ENCODE data around the gene NHLRC4.

NHLRC4 gene

GRCh38 chr16:531494-532125 lies 35.2 kb upstream of the NHLRC4 start:
- no peak for DNase-seq

- no peak for DNase-seq
These were observed 33.2 kb upstream of the NHLRC4 start for GRCh38 chr16:533391-534123.

- no peak for DNase-seq
These were observed 32.7 kb upstream of the NHLRC4 start for GRCh38 chr16:534135-534534.

- no peak for DNase-seq
These were observed 31.9 kb upstream of the NHLRC4 start for GRCh38 chr16:534856-535445.

DNA sequence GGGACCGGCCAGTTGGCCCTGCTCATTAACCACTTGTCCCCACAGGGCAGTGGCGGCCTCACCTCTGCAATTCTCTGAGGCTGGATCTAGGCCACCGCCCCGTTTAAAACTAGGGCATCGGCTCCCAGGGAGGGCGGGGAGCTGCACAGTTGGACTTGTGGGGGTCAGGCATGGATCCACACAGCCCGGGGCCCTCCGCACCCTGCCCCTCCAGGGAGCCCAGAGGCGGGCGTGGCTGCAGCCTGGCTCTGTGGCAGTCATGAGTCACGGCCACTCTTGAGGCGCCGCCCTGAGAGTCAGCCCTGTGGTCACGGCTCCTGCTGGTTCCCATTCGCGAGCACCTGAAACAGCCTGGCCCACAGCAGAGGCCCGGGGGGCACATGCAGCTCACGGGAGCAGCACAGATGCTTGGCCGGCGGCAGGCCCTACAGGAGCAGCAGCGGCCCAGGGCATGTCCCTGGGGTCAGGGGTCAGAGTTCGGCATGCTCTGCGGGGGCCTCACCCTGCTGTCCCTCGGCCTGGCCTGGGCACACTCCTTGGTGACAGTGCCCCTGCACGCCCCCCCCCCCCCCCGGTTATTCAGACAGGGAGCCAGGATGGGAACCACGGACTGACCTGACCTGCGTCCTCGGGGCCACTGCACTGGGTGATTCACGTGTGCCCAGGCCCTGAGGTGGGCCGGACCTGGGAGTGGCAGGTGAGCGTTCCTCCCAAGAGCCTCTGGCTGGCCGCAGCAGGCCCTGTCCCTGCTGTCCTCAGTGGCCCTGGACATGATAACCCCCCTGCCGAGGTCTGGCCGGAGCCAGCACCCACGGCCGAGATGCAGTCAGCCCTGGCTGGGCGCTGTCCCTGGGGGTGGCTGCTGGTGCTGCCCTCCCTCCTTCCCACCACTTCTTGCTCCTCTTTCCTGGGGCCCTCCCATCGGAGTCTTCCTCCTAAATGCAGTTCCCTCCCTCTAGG lies 31.1 kb upstream of the NHLRC4 start:
- DNase-seq, result no peak

GRCh38 chr16:536746-537145 lies 30.1 kb upstream of the NHLRC4 start:
- no peak for DNase-seq

DNA sequence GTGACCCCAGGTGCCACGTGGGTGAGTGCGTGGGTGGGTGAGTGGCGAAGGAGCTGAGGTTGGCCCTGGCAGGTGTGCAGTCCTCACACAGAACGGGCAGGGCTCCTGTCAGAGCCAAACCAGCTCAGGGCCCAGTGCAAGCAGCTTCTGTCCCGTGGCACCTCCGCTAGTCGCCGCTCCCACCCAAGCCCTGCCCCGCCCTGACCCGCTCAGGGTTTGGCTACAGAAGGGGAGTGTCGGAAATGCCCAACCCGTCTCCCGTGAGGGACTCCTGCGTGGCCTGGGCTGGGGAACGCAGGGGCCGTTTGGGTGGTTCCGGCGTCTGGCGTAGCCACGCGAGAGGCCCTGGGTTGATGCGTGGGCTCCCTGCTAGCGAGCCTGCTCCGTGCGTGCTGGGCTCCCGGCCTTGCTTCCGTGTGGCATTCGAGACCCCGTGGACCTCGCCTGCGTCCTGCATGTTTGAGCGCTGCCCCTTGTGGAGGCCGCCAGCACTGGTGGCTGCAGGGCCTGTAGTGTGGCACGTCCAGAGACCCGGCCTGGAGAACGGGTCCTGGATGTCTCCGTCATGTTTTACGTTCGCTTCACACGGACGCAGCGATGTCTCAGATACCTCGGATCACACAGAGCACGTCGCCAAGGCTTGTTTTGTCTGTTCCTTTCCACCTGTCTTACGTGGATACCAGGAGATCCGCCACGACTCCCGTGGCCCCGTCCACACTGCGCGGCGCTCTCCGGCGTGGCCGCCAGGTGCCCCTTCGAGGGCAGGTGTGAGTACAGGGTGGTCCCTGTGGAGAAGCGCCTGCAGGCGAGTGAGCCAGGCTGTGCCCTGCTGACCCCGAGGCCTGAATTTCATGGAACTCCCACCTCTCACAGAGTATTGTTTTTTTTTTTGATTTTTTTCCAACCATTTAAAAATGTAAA lies 29.1 kb upstream of the NHLRC4 start:
- DNase-seq, result no peak

GRCh38 chr16:539901-540530 lies 26.8 kb upstream of the NHLRC4 start:
- DNase-seq, result no peak

DNA sequence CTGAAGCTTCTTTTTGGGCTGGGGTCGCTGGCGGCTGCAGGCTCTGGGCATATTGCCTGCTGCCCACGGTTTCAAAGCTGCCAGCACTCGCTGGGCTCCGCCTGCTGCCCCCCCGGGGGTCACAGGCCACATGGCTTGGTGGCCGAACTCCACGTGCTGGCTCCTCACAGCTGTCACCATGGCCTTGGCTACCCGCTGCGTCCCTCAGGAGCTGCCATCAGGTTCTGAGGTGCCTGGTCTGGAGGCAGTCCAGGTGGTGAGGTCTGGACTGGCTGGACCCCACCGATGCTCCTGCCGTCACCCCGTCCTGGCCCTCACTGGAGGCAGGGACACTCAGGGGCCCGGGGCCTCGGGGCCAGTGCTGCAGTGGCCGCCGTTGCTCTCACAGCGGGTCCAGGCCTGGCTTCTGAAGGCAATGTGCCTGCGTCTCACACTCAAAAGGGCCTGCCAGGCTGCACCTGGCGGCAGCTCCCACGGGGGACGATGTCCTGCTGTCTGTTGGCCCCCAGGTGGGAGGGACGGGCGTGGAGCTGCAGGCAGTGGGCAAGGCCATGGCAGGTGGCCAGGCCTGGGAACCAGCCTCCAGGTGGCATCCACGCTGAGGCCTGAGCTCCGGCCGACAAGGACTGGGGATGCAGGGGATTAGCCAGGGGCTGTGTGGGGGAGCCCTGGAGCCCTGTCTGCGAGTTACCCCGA lies 26.0 kb upstream of the NHLRC4 start:
- no peak for DNase-seq

DNA sequence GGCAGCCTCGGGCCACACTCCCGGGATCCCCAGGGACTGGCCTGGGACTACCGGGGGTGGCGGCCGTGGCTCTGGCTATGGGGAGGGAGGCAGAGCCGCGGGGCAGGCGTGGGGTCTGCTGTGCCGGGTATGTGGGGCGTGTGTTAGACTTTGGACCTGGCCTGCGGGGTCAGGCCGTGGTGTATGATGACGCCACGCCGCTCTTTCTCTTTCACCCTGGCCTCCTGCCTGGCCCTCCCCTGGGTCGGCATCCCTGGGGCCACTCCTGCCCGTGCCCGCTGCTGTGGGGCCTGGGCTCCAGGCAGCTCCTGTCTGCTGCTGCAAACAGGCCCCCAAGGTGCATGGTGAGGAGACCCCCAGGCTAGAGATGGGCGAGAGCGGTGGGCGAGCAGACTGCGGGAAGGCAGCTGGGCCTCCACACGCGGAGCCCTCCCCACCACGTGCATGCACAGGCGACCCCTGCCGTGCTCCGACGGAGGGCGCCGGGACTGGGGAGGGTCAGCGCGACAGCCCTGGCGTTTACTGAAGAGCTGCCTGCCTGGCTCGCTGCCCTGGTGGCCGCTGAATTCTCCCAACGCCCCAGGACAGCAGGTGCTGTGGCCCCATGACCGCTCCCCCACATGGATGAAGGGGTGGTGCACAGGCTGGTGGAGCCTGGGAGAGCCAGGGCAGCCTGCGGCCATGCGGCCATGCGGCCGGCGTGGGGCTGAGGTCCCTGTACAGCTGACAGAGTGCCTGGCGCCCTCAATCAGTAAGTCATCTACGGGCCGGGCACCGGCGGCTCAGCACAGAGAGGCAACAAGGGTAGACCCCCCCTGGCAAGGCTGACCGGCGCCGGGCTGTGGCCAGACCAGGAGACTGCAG lies 23.3 kb upstream of the NHLRC4 start:
- DNase-seq, result no peak

DNA sequence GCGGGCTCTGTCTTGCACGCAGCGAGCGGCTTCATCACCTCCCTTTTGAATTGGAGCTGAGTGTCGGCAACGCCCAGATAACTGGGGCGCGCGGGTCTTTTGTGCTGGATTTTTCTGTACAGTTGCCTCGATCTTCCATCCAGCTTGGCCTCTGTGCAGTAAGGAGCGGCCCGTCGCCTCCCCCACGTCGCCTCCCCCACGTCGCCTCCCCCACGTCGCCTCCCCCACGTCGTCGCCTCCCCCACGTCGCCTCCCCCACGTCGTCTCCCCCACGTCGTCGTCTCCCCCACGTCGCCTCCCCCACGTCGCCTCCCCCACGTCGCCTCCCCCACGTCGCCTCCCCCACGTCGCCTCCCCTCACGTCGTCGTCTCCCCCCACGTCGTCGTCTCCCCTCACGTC lies 22.3 kb upstream of the NHLRC4 start:
- DNase-seq, result no peak

DNA sequence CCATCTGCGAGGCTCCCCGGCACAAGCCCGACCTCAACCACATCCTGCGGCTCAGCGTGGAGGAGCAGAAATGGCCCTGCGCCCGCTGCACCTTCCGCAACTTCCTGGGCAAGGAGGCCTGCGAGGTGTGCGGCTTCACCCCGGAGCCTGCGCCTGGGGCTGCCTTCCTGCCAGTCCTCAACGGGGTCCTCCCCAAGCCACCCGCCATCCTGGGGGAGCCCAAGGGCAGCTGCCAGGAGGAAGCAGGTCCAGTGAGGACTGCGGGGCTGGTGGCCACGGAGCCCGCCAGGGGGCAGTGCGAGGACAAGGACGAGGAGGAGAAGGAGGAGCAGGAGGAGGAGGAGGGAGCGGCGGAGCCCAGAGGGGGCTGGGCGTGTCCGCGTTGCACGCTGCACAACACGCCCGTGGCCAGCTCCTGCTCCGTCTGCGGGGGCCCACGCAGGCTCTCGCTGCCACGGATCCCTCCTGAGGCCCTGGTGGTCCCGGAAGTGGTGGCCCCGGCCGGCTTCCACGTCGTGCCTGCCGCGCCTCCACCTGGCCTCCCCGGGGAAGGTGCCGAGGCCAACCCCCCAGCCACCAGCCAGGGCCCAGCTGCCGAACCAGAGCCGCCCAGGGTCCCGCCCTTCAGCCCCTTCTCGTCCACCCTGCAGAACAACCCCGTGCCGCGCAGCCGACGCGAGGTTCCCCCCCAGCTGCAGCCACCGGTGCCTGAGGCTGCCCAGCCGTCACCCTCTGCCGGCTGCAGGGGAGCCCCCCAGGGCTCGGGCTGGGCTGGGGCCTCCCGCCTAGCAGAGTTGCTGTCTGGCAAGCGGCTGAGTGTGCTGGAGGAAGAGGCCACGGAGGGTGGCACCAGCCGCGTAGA lies 19.7 kb upstream of the NHLRC4 start:
- no peak for DNase-seq

- no peak for DNase-seq
These were observed 18.2 kb upstream of the NHLRC4 start for GRCh38 chr16:548586-548985.

DNA sequence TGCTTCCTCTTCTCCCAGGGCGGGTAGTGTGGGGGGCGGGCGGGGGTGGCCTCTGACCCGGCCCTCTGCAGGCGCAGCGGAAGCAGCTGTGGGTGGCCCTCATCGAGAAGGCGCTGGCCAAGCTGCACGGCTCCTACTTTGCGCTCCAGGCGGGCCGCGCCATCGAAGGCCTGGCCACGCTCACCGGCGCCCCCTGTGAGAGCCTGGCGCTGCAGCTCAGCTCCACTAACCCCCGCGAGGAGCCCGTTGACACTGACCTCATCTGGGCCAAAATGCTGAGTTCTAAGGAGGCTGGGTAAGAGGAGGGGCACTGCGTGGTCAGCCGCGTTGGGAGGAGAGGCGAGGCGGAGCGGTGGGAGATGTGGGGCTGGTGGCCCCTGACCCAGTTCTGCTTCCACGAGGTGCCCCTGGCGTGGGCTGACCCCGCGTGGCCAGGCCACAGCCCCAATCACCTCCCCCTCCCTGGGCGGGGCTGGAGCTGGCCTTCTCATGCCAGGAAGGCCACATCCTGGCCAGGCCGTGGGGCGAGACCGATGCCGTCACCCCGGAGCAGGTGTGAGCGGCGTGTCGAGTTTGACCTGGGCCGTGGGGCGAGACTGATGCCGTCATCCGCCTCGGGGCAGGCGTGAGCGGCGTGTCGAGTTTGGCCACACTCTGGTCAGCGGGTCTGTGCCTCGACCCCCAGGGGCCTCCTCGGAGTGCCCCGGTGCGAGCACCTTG lies 17.1 kb upstream of the NHLRC4 start:
- DNase-seq, result no peak

DNA sequence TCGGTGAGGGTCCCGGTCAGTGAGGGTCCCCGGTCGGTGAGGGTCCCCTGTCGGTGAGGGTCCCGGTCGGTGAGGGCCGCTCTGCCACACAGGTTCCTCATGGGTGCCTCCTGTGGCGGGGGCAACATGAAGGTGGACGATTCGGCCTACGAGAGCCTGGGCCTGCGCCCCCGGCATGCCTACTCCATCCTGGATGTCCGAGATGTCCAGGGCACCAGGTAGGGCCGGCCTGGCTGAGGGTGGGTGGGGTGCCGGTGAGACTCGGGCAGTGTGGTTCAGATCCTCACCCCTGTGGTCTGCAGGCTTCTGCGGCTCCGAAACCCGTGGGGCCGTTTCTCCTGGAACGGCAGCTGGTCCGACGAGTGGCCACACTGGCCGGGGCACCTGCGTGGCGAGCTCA lies 15.6 kb upstream of the NHLRC4 start:
- DNase-seq, result no peak

DNA sequence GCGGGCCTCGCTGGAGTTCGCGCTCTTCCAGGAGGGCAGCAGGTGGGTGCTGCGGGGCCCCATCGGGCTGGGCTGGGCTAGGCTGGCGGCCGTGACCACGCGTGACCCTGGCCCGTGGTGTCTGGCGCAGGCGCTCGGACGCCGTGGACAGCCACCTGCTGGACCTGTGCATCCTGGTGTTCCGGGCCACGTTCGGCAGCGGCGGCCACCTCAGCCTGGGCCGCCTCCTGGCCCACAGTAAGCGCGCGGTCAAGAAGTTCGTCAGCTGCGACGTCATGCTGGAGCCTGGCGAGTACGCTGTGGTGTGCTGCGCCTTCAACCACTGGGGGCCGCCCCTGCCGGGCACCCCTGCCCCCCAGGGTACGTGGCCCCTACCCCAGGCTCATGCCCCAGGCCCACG lies 14.6 kb upstream of the NHLRC4 start:
- DNase-seq, result no peak

GRCh38 chr16:553601-554296 lies 13.1 kb upstream of the NHLRC4 start:
- DNase-seq, result no peak

DNA sequence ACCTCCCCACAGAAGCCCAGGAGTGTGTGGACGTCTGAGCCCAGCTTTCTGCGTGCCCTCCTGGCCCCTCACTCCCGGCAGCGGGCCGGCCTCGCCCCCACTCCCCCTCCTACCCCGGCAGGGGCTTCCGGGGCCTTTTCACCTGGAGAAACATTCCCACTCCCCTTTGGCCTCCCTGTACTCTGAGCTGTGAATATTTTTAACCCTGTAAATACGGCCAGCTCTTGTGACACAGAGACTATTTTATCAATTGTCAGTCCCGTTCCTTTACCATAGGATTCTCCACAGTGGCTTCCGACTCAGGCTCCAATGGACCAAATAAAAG lies 12.5 kb upstream of the NHLRC4 start:
- no peak for DNase-seq

Measured in DMS79 treated with DMSO at 0.1 percent for 48 hours (cell line).